Measurements from ENCODE around the gene METTL21C.

- TF ChIP-seq CTCF (IDR thresholded peaks at IDR 0.05) (no peak), POLR2A (IDR thresholded peaks at IDR 0.05) (no peak)
Measured at GRCh38 chr13:102742101-102742500, 47.3 kb upstream of the METTL21C start.
